Pancreas (tissue), 10 donors: ENCODE data around the gene CD69. TPM values are rescaled to one million over a fixed set of nuclear protein-coding genes. Genes with fewer than 3 reads are reported as not detected.

Source experiments
- ATAC-seq, 4 donors: fragments of 200-7000 bp; cut with Tn5 transposase; one replicate each; pipeline versions ENCODE4 v1.8.0 to v1.9.1; 2020; ENCODE audit warnings: mild to moderate bottlenecking in 4 of 4, moderate library complexity in 4 of 4
- DNase-seq, 6 donors: peaks; one replicate each; pipeline ENCODE4 v3.0.0-alpha.2; 2020
- FAIRE-seq: peaks from 2 replicates; lab custom pipeline; 2012; peaks lifted over from hg19 to GRCh38; lab: Jason Lieb, UNC
- H3K27ac ChIP-seq, 4 donors: fragments of 200-600 bp; sonication (generic); 1 replicate in 3 of 4; 2 replicates in 1 of 4; pipeline versions ENCODE4 v1.5.0 to v1.8.0; 2020
- H3K27me3 ChIP-seq, 4 donors: fragments of 200-600 bp; one replicate each; pipeline ENCODE4 v1.8.0; 2021
- H3K36me3 ChIP-seq, 3 donors: fragments of 200-600 bp; sonication (generic) in 1 of 3; one replicate each; pipeline versions ENCODE4 v1.5.0 to v1.8.0; 2020 to 2021
- H3K4me1 ChIP-seq, 3 donors: fragments of 200-600 bp; one replicate each; pipeline ENCODE4 v1.8.0; 2021
- H3K4me3 ChIP-seq, 4 donors: fragments of 200-600 bp; sonication (generic) in 2 of 4; one replicate each; pipeline versions ENCODE4 v1.5.0 to v1.8.0; 2020 to 2021
- H3K9me3 ChIP-seq, 4 donors: fragments of 200-600 bp; one replicate each; pipeline ENCODE4 v1.8.0; 2021
- WGBS, 2 donors: extraction: QIAGEN DNeasy Blood & Tissue Kit; methylation state at CpG; one replicate each; pipeline ENCODE4 v1.1.7; 2013; 5-methylcytosine and 5-hydroxymethylcytosine counted together
- intact Hi-C, 3 donors: fragments of 100-400 bp; cut with DNase I; formaldehyde crosslinking; loops; one replicate each; pipeline versions ENCODE4 v1.11.1 to v1.14.2; 2022
- polyA plus RNA-seq, 2 donors: library from polyadenylated mRNA; stranded (reverse); fragments of 200-250 nt; gene quantifications; one replicate each; pipeline ENCODE4 v1.2.3, GENCODE V29; 2013
- total RNA-seq, 6 donors: library from RNA; stranded (reverse); fragmentation: NEBNext Ultra II Directional in 4 of 6; extraction: Animal tissue kit (Norgen Biotek cat#: 25700) in 4 of 6; gene quantifications; one replicate each; pipeline versions ENCODE4 v1.2.1 to v1.2.4, GENCODE V29; 2021 to 2023
- TF ChIP-seq, protein P1 (sequence below), 4 donors: fragments of 200-600 bp; sonication (generic) in 3 of 4; IDR thresholded peaks; one replicate each; pipeline versions ENCODE4 v1.5.0 to v1.8.0; 2021; ENCODE audit warnings: antibody characterized with exemption in 4 of 4
- donor health status: healthy with polysubstance abuse.
- donor health status: DM: no; HTN: no; CAD: no; lungs with moderate emphysema.
- donor health status: DM: no; HTN: no; CAD: no.
- donor health status: control.
- donor health status: control.
- donor health status: Bipolar disorder and iron deficiency.
- donor health status: DM: yes; HTN: yes; CAD: no.
- donor health status: DM: no; HTN: no; CAD: no.
- donor health status: DM: no; HTN: no; CAD: no.
- donor health status: DM: yes; HTN: yes; CAD: no.

The CD69 gene
- total and polyA plus RNA-seq, 8 donors = 0.12 to 1.9 (median 0.48) TPM

GRCh38 chr12:9758119-9758518 lies 2.6 kb downstream of the CD69 start:
- intact Hi-C loops = loop anchor here in 2 of 3 donors (10.0 kb wide), 1 partner anchor 167 kb away; no protein-coding TSS in a partner anchor
- FAIRE-seq = no peak
- no peaks in the 10 kb centered on the region for H3K27me3 ChIP-seq
- H3K27ac ChIP-seq = peak overlapping the region in 1 of 4 donors; percentile 21
- H3K9me3 ChIP-seq = no peaks in the 10 kb centered on the region
- no peak overlapping the region for H3K4me3 ChIP-seq
- TF ChIP-seq, protein P1, sequence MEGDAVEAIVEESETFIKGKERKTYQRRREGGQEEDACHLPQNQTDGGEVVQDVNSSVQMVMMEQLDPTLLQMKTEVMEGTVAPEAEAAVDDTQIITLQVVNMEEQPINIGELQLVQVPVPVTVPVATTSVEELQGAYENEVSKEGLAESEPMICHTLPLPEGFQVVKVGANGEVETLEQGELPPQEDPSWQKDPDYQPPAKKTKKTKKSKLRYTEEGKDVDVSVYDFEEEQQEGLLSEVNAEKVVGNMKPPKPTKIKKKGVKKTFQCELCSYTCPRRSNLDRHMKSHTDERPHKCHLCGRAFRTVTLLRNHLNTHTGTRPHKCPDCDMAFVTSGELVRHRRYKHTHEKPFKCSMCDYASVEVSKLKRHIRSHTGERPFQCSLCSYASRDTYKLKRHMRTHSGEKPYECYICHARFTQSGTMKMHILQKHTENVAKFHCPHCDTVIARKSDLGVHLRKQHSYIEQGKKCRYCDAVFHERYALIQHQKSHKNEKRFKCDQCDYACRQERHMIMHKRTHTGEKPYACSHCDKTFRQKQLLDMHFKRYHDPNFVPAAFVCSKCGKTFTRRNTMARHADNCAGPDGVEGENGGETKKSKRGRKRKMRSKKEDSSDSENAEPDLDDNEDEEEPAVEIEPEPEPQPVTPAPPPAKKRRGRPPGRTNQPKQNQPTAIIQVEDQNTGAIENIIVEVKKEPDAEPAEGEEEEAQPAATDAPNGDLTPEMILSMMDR (IDR thresholded peaks at IDR 0.05) = no peak
- no peaks in the 10 kb centered on the region for H3K4me1 ChIP-seq
- H3K36me3 ChIP-seq = no peaks in the 10 kb centered on the region
- no peak for ATAC-seq
- WGBS, 2 donors = 61 to 88% methylated on average over 3 of the region's 3 CpGs
- no peak for DNase-seq

GRCh38 chr12:9757433-9758025 lies 3.2 kb downstream of the CD69 start:
- DNase-seq (no peak), FAIRE-seq (no peak), ATAC-seq (no peak)
- TF ChIP-seq, protein P1 (IDR thresholded peaks at IDR 0.05) = no peak
- WGBS, 2 donors = 74 to 83% methylated on average over 5 of the region's 5 CpGs
- H3K9me3 ChIP-seq = no peaks in the 10 kb centered on the region
- no peaks in the 10 kb centered on the region for H3K27me3 ChIP-seq
- no peak overlapping the region for H3K4me3 ChIP-seq
- no peaks in the 10 kb centered on the region for H3K4me1 ChIP-seq
- no peak overlapping the region for H3K27ac ChIP-seq
- H3K36me3 ChIP-seq = no peaks in the 10 kb centered on the region
- intact Hi-C loops = loop anchor here in 2 of 3 donors (10.0 kb wide), 1 partner anchor 167 kb away; no protein-coding TSS in a partner anchor

- intact Hi-C loops = loop anchor here in 2 of 3 donors (10.0 kb wide), 1 partner anchor 168 kb away; no protein-coding TSS in a partner anchor
- H3K27ac ChIP-seq = no peak overlapping the region
- no peak for DNase-seq
- 76 to 80% methylated on average over 5 of the region's 5 CpGs for WGBS, 2 donors
- TF ChIP-seq, protein P1 (IDR thresholded peaks at IDR 0.05) = no peak
- FAIRE-seq = no peak
- H3K4me1 ChIP-seq = no peaks in the 10 kb centered on the region
- no peak for ATAC-seq
- H3K4me3 ChIP-seq = no peak overlapping the region
- H3K27me3 ChIP-seq = no peaks in the 10 kb centered on the region
- H3K36me3 ChIP-seq = no peaks in the 10 kb centered on the region
- H3K9me3 ChIP-seq = no peaks in the 10 kb centered on the region
These were observed 4.0 kb downstream of the CD69 start for GRCh38 chr12:9756706-9757105.

GRCh38 chr12:9756170-9756569 lies 4.5 kb downstream of the CD69 start:
- TF ChIP-seq, protein P1 (IDR thresholded peaks at IDR 0.05) = no peak
- WGBS, 2 donors = 40 to 56% methylated on average over 2 of the region's 2 CpGs
- H3K36me3 ChIP-seq = no peaks in the 10 kb centered on the region
- no peak overlapping the region for H3K27ac ChIP-seq
- intact Hi-C loops = loop anchor here in 2 of 3 donors (10.0 kb wide), 1 partner anchor 169 kb away; no protein-coding TSS in a partner anchor
- FAIRE-seq (no peak), DNase-seq (no peak), ATAC-seq (no peak)
- no peak overlapping the region for H3K4me3 ChIP-seq
- H3K27me3 ChIP-seq = no peaks in the 10 kb centered on the region
- H3K4me1 ChIP-seq = no peaks in the 10 kb centered on the region
- no peaks in the 10 kb centered on the region for H3K9me3 ChIP-seq

- intact Hi-C loops = loop anchor here in 2 of 3 donors (10.0 kb wide), 1 partner anchor 169 kb away; no protein-coding TSS in a partner anchor
- H3K27ac ChIP-seq = no peak overlapping the region
- no peaks in the 10 kb centered on the region for H3K9me3 ChIP-seq
- WGBS, 2 donors = 46 to 56% methylated on average over 2 of the region's 2 CpGs
- DNase-seq = no peak
- H3K4me1 ChIP-seq = peaks cover 0 to 1% (median 0%) of the 10 kb centered on the region in 3 donors
- FAIRE-seq = no peak
- no peaks in the 10 kb centered on the region for H3K27me3 ChIP-seq
- H3K4me3 ChIP-seq = no peak overlapping the region
- H3K36me3 ChIP-seq = no peaks in the 10 kb centered on the region
- TF ChIP-seq, protein P1 (IDR thresholded peaks at IDR 0.05) = no peak
- no peak for ATAC-seq
These were observed 5.1 kb downstream of the CD69 start for GRCh38 chr12:9755567-9755966.
